Liver (tissue), 3 donors: Measurements from ENCODE around the gene XRCC5.

ENCODE experiments used
- ATF3 ChIP-seq: IDR thresholded peaks from 2 replicates; pipeline ENCODE4 v1.6.1; 2016; ENCODE audit warnings: antibody characterized with exemption
- CTCF ChIP-seq: fragments of 150-350 bp; IDR thresholded peaks from 2 replicates; pipeline ENCODE4 v1.5.1; 2017; ENCODE audit warnings: improper control_type of control experiment, low read depth, low read length; ENCODE audit not compliant: missing input control
- EGR1 ChIP-seq, 2 donors: IDR thresholded peaks; 2 replicates each; pipeline ENCODE4 v1.6.1; 2016 to 2018; ENCODE audit warnings: antibody characterized with exemption in 2 of 2, low read depth in 2 of 2
- FOXA2 ChIP-seq: IDR thresholded peaks from 2 replicates; pipeline ENCODE4 v1.6.1; 2016; ENCODE audit warnings: antibody characterized with exemption
- GABPA ChIP-seq, 2 donors: IDR thresholded peaks in 1 of 2; conservative IDR thresholded peaks in 1 of 2; 2 replicates each; pipeline ENCODE4 v1.6.1; 2016; ENCODE audit warnings: antibody characterized with exemption in 2 of 2, mild to moderate bottlenecking in 1 of 2, moderate library complexity in 1 of 2
- HNF4G ChIP-seq: IDR thresholded peaks from 2 replicates; pipeline ENCODE4 v1.6.1; 2016; ENCODE audit warnings: antibody characterized with exemption
- JUND ChIP-seq, 2 donors: IDR thresholded peaks; 2 replicates each; pipeline ENCODE4 v1.6.1; 2016; ENCODE audit warnings: antibody characterized with exemption in 2 of 2
- MAX ChIP-seq: IDR thresholded peaks from 2 replicates; pipeline ENCODE4 v1.6.1; 2016; ENCODE audit warnings: antibody characterized with exemption
- RAD21 ChIP-seq, 2 donors: IDR thresholded peaks; 2 replicates each; pipeline ENCODE4 v1.6.1; 2016; ENCODE audit warnings: antibody characterized with exemption in 2 of 2, mild to moderate bottlenecking in 2 of 2
- REST ChIP-seq: IDR thresholded peaks from 2 replicates; pipeline ENCODE4 v1.6.1; 2016; ENCODE audit warnings: antibody characterized with exemption, mild to moderate bottlenecking
- RXRA ChIP-seq, 2 donors: IDR thresholded peaks; 2 replicates each; pipeline ENCODE4 v1.6.1; 2017 to 2018; ENCODE audit warnings: antibody characterized with exemption in 2 of 2, mild to moderate bottlenecking in 1 of 2
- SP1 ChIP-seq: IDR thresholded peaks from 2 replicates; pipeline ENCODE4 v1.6.1; 2018; ENCODE audit warnings: antibody characterized with exemption, mild to moderate bottlenecking
- TAF1 ChIP-seq: conservative IDR thresholded peaks from 2 replicates; pipeline ENCODE4 v1.6.1; 2016; ENCODE audit warnings: antibody characterized with exemption, mild to moderate bottlenecking
- YY1 ChIP-seq: IDR thresholded peaks from 2 replicates; pipeline ENCODE4 v1.6.1; 2016; ENCODE audit warnings: antibody characterized with exemption, mild to moderate bottlenecking
- donor health status: healthy.
- donor health status: healthy.

GRCh38 chr2:216192181-216192580, 83.0 kb downstream of the XRCC5 start:
- TF ChIP-seq CTCF (no peak), EGR1 (IDR thresholded peaks at IDR 0.05; ENCODE audit: low read depth in 2 of 2) (no peak), RXRA (IDR thresholded peaks at IDR 0.05) (no peak), MAX (no peak), RAD21 (IDR thresholded peaks at IDR 0.05) (no peak), YY1 (no peak), REST (no peak), GABPA (IDR thresholded peaks at IDR 0.05 in 1 of 2, conservative IDR thresholded peaks at IDR 0.05 in 1 of 2) (no peak), ATF3 (no peak), SP1 (no peak), TAF1 (no peak), JUND (IDR thresholded peaks at IDR 0.05) (no peak), FOXA2 (no peak), HNF4G (no peak)
